HG03439 (cell line): ENCODE results near the gene ING2.
A peak's percentile ranks its signal among the peaks of the same experiment; 100 is the strongest.

Source experiments
- ATAC-seq: cut with Tn5 transposase; IDR thresholded peaks from one replicate; pipeline ENCODE4 v1.9.1; 2021; ENCODE audit warnings: mild to moderate bottlenecking, moderate library complexity; ENCODE audit not compliant: unreplicated experiment

ING2 gene

DNA sequence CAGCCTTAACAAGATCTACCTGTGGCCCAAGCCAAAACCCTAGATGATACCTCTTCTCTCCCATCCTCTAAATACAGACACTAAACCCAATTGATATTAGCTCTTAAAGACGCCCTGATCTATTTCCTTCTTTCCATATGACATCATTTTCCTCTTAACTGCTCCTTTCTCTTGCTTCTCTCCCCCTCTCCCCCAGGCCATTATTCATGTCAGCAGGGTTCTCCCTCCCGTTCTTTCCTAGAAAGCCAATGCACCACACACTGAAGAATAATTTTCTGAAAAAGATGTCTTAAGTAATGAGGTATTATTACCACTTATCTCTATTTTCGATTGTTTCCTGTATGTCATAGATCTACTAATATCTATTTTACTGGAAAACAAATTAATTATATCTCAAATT is 9.7 kb upstream of the ING2 start:
- no peak for ATAC-seq

DNA sequence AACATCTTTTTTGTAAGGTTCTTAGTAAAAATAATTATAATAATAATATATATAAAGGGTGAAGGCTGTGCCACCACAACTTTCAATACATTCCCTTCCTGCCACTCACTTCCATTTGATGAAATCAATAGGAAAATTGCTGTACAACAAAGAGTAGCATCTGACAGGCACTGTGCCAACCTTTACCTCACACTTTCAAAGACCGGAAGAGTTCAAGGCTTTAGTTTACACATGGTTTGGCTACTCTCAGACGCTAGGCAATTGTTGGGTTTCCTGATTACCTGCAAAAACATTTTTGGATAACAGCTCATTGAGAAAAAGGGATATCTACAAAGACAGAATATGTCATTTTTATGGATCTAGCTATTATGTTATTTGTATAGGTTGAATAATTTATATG is 5.5 kb upstream of the ING2 start:
- ATAC-seq, result no peak

DNA sequence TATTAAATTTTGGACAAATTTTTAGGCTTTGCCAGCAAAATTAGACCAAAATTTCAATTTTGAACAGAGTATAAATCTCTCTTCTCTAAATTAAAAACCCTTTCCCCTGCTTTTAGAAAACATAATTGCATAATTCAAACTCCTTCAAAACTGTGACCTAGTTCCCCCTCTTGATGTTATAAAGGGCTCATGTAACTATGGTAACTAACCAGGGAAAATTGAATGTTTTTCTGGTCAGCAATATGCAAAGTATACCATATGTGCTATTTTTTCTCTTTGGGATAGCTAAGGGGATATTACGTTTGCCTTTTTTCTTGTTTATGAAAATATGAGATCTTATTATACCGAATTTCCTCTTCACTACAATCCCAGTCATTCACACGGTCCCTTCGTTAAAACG is 5.1 kb upstream of the ING2 start:
- no peak for ATAC-seq

DNA sequence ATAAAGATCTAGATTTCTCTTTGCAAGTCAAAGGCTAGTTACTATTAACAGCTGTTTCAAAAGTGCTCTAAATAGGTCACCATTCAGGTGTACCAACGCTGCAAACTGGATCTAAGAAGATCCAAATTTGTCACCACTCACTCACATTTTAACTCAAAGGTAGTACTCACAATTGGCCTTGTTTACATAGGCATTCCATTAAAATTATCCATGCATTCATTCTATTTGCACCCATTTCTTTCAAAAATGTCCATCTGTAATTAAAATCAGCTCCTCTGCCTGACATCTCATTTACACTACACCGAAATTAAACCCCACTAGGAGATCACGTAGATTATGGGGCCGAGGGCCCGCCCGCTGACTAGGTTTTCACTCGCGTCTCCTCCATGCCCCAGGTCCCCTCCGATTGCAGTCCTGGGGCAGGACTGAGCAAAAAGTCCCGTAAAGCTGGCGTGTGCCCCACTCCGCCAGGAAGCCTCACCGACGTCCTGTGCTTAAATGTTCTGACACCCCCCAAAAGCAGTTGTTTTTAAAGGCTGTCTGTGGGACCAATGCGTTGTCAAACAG is 1.3 kb upstream of the ING2 start:
- peak; percentile 0 for ATAC-seq

DNA sequence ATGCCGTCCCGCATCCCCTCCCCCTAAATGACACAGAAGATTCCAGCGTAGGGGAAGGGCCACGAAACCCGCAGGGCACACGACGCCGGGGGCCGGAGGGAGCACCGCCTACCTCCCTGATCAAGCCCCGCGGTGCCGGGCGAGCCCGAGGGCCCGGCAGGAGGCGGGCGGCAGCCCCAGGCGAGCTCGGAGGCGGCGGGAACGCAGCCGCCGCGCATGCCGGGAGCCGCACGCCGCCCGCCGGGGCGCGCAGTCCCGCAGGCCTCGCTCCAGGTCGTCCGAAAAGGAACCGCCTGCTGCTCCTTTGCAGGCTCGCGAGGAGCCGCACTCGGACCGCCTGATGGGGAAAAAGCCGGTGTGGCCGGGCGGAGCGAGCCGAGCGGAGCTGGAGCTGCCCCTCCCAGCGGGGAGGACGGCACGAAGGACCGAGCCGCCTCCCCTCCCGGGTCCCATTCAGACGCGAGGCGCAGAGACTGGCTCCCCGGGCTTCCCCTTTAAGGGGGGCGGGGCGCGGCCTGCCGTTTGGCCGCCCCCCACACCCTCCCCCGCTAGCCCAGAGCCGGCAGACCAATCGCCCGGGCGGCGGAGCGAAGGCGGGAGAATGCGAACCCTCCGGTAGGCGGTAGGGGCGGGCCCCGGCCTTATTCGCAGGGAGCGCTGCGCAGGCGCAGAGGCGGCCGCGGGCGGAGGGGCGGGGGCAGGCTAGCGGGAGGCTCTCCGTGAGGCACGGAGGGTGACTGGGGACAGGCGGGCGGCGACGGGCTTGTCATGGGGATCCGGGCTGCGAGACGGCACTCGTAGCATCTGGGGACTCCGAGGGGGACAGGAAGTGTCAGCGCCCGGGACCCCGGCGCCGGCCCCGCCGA is 561 bp upstream of the ING2 start:
- peak; percentile 67 for ATAC-seq

DNA sequence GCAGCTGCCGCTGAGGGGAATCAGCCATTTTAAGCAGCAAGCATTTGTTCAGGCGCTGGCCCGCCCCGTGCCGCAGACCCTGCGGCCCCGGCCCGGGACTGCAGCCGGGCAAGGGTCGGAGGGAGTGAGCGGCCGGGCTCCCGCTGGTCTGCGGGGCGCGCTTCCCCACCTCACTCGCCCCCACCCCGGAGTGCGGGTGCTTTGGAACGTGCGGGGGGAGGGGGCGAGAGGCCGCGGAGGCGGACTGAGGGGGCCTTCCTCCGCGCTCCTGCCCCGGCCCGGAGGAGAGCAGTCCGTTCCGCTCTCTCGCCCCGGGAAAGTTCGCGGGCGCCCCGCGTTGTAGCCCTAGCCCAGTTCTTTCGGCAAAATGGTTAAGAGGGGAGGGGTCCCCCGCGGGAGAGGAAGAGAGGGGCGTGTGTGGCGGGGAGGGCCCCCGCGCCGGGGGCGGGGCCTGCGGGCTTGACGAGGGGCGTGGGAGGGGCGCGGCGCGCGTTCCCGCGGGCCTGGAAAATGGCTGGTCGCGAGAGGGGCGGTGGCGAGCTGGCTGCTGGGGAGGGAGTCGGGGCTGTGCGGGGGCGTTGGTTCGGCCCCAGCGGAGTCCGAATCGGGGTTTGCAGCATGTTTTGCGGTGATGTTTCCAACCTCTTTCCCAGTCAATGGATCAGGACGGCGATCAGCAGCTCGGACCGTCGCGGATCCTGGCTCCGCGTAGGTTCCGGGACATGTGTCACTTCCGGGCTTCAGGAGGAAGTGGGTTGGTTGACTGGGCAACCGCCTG is 942 bp downstream of the ING2 start:
- ATAC-seq, result peak; percentile 47

DNA sequence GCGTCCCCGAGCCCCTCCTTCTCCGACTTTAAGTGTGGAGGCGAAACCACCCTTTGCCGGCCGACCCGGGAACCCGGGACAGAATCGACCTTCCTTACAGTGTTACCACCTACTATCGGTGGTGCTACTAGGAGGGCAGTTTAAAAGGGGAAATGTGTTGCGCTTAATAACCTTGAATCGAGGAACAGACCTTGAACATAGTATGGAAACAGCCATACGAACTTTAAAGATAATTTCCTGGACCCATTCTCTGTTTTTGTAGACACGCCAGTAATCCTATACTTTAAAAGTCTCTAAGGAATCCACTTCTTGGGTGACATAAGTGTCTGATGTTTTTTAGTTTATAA is 1.5 kb downstream of the ING2 start:
- ATAC-seq, result no peak

DNA sequence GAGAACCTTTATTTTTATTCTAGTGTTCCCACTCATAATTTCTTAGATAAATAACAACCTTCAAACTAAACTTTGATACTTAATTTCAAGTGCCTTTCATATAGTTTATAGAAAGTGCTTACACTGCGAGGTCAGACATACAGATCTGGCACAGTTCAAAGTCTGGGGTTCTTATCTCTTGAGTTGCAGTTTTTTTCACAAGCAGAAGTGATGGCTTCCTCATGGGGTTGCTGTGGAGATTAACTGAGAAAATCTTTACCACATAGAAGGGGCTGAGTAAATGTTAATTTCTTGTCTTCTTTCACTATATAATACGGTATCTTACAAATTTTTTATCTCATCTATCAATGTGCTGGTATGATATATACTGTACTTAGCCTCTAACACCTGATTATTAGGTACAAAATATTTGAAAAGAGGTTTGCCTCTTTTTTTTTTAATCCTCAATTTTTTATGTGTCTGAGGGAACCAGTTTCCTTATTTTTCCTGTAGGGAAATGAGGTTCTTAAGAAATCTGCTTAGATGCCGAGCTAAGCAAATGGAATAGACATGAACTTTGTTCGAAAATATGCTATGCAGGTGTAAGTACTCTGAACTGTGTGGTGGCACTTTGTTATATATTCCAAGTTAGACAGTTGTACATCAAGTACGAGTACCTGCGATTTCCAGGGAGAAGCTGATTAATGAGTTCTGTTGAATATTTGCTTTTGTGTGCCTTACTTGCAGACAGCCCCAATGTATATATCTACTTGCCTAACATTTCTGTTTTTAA is 3.3 kb downstream of the ING2 start:
- no peak for ATAC-seq

DNA sequence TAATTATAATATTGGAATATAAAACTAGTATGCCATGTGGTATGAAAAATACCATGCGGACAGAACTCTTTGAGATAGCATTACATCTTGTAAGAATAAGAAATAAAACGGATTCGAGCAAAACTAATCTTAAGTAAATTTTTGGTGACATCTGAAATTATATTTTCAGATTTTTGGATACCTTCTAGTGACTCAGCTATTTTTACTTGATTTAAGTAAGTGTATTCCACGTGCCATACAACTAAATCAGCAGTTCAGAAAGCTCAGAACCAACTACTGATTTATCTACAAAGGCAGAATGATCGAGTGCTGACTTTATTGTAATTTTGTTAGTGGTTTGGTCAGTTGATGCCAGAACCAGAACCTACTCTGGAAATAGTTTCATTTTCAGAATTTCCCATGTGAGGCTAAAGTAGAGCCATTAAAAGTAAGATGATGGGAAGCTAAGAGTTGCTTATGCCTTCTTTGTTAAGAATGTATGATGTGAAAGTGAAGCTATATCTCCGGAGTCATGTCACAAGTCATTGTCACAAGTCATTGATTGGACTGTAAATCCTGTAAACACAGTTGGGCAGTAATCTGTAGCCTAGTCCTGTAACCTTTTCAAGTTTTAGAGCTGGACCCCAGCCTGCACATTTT is 4.0 kb downstream of the ING2 start:
- no peak for ATAC-seq

DNA sequence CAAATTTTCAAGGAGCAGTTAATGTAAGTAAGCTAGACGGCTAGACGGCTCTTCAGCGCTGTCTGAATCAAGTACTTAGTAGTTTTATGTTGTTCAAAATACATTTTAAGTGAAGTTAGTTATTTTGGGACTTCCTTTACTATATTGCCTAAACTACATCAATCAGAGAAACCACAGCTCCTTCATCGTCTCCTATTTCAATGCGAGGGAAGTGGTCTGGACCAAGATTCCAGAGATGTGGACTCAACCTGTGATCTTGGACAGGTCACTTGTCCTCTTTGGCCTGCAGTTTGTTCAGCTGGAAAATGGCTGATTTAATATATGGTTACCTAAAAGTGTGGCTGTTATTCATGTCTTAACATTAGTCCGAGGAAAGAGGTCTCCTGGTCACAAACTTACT is 10.6 kb downstream of the ING2 start:
- no peak for ATAC-seq

DNA sequence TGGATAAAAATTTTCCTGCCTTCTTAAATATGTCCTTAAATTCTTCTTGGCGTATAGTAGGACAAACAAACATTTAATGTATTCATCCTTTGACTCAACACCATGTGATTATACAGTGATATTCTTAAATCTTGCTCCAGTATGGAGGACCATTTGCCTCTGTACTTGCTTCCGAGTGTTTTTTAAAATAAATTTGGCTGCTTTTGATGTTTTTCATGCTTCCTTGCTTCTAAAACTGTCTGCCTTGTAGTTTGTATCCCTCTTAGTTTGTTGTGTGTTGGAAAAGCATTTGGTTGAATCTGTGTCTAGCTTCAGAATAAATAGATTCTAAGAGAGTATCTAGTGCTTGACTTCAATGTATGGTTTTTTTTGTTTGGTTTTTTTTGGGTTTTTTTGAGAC is 12.3 kb downstream of the ING2 start:
- no peak for ATAC-seq

DNA sequence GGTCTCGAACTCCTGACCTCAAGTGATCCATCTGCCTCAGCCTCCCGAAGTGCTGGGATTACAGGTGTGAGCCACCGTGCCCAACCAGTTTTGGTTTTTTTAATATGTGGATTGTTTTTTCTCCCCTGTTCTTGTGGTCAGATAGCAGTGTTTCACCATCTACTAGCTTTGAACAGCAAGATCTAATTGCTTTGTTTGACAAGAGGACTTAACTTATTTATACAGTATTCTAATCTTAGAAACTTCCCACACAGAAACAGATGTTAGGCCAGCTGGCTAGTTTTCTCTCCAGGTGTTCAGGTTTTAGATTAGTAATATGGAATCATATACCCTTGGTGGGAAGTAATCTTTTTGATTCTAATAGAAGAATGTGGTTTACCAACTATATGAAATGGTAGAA is 12.9 kb downstream of the ING2 start:
- ATAC-seq, result no peak

DNA sequence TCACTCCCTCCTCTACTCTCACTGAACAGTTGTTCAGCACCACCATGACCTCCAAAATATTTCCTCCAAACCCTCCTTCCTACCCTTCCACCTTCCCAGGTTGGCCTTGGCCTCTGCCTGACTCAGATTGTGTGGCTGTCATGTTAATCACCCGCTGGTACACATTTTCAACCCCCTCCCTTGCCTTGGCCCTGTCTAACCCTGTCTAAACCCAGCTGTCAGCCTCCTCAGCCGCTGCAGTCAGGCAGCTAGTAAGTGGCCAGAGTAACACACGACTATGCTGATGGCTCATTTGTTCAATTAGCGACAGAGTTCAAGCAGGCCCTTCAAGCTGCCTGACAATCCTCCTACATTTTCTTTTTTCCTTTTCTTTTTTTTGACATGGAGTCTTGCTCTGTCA is 18.0 kb downstream of the ING2 start:
- ATAC-seq, result no peak

DNA sequence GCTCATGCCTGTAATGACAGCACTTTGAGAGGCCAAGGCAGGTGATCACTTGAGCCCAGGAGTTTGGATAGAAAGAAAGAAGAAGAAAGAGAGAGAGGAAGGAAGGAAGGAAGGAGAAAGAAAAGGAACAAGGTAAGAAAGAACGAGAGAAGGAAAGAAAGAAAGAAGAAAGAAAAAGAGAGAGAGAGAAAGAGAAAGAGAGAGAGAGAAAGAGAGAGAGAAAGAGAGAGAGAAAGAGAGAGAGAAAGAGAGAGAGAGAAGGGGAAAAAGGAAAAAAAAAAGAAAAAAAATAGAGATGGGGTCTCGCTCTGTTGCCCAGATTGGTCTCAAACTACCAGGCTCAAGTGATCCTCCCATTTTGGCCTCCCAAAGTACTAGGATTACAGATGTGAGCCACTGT is 22.5 kb downstream of the ING2 start:
- ATAC-seq, result no peak

DNA sequence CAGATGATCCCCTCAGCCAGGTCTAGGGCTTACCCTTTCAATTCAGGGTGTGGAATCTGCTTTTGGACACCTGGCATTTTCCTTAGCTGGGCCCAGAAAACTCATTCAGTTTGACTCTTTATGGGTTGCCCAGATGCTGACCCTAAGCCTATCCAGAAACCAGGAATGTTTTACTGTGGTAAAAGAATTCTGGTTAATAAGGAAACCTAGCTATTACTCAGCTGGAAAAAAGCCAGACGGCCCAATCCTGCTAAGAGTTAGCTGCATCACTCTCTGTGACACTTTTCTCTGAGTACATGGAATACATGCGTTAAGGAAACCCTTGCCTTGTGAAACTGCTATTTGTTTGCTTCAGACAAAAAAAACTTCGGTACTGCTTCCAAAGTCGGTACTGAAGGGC is 28.0 kb downstream of the ING2 start:
- ATAC-seq, result no peak

DNA sequence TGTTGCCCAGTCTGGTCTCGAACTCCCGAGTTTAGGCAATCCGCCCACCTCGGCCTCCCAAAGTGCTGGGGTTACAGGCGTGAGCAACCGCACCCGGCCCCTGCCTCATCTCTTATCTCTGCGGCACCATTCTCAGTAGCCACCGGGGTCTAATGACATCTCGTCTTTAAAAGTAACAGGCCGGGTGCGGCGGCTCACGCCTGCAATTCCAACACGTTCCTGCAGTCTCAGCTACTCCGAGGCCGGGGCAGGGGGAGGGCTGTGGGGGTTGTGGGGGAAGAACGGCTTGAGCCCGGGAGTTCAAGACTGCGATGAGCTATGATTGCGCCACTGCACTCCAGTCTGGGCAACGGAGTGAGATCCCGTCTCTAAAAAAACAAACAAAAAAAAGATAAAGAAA is 28.8 kb downstream of the ING2 start:
- no peak for ATAC-seq

DNA sequence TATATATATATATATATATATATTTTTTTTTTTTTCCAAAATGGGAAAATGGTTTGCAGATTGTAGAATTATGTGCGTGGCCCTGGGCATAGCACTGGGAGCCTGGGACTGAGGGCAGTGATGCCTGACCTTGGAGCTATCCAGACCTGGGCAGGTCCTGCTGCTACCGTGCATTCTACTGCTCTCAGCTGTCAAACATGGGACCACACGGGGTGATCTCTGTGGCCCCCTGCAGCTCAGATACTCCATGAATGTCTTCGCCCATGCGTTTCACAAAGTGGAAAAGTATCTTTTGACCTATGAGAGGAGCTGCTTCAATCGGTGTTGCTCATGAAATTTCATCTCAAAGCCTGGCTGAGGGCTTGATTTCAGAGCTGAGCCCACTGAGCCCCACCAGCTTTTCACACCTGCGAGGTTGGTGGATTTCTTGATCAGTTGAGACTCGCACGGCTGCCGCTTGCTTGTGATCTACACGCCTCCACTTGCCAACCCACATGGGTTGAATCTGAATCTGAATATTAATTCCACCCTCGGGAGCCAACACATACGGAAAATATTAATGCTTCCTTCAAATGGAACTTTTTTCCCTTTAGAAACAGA is 35.7 kb downstream of the ING2 start:
- no peak for ATAC-seq

DNA sequence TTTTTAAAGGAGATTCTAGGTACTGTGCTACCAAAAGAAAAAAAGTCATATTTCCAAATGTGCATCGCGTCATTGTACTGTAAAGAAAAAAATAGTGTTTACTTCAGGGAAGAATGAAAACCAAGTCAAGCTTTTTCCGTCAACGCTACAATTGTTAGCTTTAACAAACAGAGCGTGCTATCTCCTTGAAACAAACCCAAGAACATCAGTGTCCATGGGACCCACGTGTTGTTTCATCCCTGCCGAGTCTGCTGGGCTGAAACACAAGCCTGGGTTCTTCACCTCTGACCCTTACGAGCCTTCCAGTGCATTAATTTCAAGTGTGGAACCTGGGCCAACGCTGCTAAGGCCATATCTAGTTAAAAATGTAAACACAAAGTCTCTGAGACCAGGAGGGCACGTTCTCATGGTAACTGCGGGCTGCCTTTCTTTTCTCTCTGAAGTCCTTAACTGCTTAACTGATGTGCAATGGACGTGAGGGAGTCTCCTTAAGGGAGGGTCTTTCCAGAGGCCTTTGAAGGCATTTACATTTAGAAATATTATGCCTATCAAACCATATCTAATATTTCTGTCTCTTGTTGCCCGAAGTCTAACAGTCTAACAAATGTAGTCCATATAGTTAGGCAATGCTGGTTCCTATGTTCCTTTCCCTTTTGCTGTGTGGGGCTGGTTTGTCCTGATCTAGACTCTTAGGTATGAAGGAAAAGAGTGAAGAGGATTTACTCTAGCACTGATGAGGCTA is 36.3 kb downstream of the ING2 start:
- ATAC-seq, result no peak

DNA sequence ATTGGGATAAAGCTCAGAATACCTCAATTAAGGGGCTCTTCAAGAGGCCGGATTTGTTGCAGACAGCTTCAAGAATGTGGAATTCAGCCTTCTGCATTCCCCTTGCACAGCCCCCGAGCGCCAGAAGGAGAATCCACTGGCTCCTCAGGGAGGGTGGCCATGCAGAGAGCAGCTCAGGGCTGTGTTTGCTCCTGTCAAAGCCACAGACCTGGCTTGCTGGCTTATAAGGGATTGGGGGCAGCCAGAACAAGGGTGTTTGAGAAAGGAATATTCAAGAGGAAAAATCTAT is 36.8 kb downstream of the ING2 start:
- no peak for ATAC-seq

DNA sequence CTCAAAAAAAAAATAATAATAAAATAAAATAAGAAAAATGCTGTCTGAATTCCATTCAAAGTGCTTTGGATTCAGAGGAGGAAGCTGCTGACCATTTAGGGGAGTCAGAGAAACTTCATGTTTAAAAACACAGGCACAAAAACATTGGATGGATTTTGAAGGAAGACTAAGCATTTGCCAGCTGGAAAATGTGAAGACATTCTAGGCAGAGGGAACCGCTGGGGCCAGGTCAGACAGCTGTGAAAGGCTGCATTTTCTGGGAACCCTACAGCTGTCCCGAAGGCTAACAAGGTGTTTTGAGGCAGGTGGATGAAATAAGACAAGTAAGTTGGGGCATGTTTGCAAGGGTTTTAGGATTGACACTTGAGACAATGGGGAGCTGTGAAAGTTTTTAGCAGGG is 38.6 kb downstream of the ING2 start:
- ATAC-seq, result no peak
